ENCODE data around the gene ZNF425.
A peak's percentile ranks its signal among the peaks of the same experiment; 100 is the strongest.
"Not testable (repeated sequence)": the region's sequence is repeated elsewhere in the genome, so short reads cannot be mapped to it uniquely, and the experiment has no call there.

Gene ZNF425

DNA sequence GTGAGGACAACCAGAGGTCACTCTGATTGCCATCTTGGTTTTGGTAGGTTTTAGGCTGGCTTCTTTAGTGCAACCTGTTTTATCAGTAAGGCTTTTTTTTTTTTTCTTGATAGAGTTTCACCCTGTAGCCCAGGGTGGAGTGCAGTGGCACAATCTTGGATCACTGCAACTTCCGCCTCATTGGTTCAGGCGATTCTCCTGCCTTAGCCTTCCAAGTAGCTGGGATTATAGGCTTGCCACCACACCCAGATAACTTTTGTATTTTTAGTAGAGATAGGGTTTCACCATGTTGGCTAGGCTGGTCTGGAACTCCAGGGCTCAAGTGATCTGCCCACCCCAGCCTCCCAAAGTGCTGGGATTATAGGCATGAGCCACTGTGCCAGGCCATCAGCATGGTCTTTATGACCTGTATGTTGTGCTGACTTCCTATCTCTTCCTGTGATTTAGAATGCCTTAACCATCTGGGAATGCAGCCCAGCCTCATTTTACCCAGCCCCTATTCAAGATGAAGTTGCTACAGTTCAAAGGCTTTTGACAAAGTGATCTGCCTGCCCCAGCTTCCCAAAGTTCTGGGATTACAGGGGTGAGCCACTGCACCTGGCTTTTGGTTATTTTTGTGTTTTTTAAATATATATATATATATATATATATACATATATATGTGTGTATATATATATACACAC lies 7.0 kb upstream of the ZNF425 start:
- no peak for DNase-seq

DNA sequence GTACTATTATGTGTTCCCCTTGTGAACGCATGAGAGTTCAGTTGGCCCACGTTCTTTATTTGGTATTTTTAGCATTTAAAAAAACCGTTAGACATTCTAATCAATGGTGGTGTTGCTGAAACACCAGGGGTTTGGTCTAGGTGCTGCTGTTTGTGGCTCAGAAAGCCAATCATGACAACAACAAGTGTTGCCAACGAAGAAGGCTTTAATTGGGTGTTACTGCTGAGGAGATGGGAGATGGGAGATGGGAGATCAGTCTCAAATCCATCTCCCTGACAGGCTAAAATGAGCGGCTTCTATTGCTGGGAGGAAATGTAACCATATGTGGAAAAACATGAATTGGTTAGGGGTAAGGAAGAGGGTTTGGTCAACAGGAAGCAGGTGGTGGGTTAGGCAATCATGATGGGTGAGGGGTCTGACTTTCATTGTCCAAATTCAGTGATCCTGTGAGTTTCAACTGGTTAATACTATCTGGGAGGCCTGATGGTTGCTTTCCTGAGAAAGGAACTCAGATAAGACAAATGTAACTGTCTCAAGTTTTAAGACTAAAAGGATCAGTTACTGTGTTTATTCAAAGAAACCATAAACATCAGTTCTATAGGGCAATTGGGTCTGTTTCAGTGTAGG lies 4.6 kb upstream of the ZNF425 start:
- no peak for DNase-seq

DNA sequence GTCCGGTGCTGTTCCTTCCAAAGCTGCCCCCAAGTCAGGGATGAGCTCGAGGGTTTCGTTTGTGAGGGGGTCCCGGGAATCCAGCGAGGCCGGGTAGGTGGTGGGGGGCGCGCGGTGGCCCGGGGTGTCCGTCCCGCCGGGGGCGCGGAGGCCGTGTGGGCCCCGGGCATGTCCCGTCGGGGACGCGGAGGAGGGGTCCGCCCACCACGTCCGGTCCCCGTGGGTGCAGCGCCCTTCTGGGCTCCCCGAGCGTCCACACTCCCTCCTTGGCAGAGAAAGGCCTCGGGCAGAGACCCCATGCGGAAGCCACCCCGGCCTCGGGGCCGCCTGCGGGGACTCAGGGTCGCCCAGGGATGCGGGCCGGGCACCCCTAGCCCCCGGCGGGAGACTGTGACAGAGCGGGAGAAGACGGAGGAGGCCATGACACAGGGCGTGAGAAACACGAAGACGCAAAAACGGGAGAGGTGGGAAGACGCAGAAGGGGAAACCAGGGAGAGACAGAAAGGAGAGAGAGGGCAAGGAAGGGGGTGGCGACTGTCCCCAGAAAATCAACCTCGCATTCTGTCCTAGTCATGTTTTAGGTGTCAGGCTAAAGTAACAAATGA lies 640 bp upstream of the ZNF425 start:
- peak; percentile 53 for DNase-seq

DNA sequence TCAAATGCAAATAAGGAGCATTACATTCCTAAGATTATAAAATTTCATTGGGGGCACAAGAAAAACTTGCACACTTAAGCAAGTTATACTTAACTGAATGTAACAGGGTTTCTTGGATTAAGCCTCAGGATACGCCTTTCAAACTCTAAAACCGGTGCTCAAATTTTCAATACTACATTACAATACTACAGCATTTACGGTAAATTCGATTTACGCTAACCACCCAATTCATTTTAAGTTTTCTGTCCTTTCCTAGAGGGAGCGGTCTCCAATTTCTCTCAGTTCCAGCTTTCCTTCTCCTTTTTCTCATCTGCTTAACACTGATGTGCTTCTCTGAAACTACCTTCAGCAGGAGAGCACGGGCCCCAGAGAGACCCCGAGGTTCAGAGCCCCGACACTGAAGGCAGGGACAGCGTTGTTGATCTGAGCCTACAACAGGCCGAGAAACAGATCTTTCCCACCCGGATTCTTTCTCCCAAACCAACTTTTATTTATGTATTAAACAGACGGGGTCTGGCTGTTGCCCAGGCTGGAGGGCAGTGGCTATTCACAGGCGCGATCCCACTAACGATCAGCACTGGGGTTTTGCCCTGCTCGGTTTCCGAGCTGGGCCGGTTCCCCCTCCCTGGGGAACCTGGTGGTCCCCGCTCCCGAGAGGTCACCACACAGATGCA lies 798 bp downstream of the ZNF425 start:
- no peak for DNase-seq

DNA sequence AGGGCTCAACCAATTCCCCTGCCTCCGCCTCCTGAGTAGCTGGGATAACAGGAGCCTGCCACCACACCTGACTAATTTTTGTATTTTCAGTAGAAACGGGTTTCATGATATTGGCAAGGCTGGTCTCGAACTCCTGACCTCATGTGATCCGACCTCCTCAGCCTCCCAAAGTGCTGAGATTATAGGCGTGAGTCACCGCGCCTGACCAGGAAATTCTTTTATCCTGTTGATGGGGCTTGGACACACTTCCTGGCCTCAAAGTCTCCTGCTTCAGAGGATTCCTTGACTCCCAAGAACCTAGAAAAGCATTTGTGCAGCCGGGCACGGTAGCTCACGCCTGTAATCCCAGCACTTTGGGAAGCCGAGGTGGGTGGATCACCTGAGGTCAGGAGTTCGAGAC lies 16.2 kb downstream of the ZNF425 start:
- DNase-seq: no peak

DNA sequence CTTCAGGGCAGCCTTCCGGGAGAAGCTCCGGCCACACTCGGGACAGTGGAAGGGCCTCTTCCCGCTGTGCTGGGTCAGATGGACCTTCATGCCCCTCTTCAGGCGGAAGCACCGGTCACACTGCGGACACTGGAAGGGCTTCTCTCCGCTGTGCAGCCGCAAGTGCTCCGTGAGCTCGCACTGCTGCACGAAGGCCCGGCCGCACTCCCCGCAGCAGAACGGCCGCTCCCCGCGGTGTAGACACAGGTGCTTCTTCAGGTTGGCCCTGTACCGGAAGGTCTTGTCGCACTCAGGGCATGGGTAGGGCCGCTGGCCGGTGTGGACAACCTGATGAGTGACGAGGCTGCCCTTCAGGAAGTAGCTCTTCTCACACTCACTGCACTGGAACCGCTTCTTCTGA lies 21.4 kb downstream of the ZNF425 start:
- DNase-seq: no peak

DNA sequence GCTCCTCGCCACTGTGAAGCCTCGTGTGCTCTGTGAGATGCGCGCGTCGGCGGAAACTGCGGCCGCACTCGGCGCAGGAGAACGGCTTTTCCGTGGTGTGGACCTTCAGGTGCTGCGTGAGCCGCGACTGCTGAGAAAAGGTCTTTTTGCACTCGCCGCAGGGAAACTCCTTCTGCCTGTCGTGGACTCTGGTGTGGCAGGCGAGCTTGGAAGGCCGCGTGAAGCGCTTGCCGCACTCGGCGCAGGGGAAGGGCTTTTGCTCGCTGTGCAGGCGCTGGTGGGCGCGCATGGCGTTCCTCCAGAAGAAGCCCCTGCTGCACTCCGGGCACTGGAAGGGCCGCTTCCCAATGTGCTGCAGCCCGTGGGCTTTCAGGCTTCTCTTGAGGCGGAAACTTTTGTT lies 21.9 kb downstream of the ZNF425 start:
- no peak for DNase-seq

DNA sequence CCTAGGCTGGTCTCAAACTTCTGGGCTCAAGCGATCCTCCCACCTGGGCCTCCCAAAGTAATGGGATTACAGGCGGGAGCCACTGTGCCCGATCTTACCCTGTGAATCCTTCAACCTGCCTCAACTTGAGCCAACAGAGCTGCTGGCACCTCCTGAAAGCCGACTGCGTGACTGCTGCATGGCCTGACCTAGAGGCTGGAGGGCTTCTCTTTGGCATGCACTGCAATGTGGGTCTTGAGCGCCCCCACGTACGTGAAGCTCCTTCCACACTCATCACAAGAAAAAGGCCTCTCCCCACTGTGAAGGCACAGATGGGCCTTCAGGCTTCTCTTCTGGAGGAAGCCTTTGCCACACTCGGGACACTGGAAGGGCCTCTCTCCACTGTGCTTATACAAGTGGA lies 22.7 kb downstream of the ZNF425 start:
- DNase-seq: no peak

DNA sequence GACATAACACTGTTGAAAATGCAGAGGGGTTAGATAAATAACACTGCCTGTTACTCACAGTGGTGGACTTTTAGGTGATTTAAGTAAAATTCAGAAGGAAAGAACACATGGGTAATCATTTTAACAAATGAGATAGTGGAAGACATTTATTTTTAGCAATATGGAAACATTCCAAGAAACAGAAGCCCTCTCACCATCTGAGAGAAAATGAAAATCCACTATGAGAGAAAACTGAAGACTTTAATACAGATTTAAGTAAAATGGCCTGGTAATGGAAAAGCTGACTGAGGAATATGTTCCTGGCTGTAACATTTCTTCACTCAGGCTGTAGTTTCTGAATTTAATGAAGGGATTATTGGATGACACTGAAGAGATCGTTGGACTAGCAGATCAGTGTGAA lies 23.5 kb downstream of the ZNF425 start:
- DNase-seq: no peak

DNA sequence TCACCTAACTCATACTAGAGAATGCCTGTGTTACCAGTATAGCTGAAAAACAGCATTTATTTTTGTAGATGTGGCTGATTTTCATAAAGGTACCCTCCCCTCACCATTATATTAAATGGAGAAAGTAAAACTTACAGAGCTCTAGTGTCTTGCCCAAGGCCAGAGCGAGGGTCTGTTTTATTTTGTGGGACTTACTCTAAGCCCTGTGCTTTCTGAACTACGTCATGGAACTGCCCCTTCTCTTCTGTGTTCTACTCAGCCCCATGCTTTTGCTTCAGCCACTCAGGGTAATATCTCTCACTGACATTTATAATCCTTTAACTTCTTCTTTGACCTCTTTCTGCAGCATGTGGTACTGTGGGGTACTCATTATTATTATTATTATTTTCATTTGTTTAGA lies 25.3 kb downstream of the ZNF425 start:
- no peak for DNase-seq

DNA sequence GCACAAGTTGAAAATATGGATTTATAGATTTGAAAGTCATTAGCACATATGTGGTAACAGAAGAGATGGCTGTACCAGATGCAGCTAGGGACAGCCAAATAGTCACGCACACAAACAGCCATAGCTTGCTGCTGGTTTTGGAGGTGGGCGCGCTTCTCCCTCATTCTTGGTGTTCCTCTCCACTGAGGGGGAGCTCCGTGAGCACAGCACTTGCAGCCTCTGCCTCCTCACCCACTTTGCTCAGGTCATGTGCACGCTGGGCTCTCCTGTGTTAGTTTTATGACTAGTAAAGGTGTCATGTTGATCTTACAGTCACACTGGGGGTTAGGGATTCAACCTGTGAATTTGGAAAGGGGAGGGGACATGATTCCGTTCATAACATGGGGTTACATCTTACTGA lies 27.1 kb downstream of the ZNF425 start:
- no peak for DNase-seq

DNA sequence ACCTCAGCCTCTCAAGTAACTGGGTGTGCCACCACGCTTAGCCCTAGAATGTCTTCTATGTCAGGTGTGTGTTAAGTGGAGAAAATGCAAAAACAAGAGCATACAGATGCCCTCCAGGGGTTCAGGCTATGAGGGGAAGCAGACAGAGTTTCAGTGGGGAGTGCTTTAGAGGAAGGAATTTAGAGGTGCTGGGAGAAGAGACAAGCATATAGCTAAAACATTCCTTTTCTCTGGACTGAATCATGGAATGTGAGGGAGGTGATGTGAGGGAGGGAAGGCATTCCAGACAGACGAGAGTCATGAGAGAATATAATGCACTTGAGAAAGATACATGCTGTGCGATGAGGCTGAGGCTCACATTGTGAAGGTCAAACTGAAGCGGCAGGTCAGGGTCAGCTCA lies 29.0 kb downstream of the ZNF425 start:
- no peak for DNase-seq

DNA sequence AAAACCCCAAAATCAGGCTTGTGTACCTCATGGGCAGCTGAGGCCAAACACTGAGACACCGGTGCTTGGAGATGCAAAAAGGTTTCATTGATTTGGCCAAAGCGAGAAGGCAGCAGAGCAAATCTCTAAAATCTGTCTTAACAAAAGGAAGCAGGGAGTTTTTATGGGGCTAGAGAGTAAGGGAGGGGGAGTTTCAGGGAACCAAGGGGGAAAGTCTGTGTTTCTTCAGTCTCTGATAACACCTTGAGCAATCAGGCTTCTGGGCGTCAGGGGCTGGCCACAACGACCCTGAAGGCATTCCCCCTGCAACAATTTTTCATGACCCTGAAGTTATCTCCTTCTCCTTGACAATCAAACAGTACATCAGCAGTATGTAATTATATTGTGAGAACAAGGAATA lies 32.9 kb downstream of the ZNF425 start:
- DNase-seq: no peak

DNA sequence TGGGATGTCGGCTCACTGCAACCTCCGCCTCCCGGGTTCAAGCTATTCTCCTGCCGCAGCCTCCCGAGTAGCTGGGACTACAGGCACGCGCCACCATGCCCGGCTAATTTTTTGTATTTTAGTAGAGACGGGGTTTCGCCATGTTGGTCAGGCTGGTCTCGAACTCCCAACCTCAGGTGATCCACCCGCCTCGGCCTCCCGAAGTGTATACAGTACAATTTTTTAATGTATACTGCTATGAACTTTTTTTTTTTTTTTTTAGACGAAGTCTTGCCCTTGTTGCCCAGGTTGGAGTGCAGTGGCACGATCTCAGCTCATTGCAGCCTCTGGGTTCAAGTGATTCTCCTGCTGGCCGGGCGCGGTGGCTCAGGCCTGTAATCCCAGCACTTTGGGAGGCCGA lies 33.9 kb downstream of the ZNF425 start:
- DNase-seq: not testable (repeated sequence)

DNA sequence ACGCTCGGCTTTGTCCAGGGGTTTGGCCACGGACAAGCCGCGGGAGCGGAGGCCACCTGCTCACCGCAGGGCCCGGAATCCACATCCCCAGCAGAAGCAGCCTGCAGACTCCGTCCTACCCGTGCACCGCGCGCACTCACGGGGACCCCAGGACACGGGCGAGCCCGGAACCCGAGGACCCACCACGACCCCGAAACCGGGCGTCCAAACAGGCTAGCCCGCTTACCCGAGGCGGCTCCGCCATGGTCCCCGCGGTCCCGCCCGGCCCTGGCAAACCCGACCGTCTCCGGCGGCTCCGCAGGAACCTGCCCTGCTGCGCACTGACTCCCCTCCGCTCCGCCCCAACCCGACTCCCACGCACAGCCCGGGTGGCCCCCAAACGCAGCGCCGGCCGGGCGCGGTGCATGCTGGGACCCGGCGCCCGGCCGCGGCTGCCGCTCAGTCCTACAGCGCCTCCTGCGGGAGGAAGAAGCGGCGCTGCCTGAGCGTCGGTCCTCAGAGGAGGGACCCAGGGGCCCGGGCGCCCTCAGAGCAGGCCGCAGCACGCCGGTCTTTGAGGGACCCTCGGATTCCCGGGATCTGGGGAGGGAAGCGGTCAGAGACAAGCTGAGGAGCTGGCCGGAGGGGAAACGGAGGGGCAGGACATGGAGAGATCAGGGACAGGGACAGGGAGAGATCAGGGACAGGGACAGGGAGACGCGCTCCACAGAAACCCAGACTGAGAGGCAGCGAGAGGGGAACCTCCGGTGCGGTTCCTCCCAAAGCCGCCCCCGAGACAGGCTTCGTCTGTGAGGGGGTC lies 35.5 kb downstream of the ZNF425 start, which contains the start of gene ZNF786:
TSS of gene ZNF786 (minus strand) at position 322 of the 799 bp plus-strand sequence. CDS start at position 244, 78 bp downstream.
- peak; percentile 87 for DNase-seq

DNA sequence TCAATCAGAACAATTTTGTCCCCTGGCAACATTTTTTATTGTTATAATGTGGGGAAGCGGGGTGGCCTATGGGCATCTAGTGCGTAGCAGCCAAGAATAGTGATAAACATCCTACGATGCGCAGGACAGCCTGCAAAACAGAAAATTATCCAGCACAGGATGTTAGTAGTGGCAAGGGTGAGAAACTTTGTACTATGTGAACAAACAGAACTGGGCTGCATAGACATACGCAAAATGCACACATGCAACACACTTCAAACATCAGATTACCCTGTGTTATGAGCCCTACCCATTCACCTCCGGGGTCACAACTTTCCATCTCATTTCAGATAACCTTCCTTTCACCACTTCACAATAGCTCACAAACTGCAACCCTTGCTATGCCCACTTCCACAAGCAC lies 38.7 kb downstream of the ZNF425 start:
- DNase-seq: no peak

DNA sequence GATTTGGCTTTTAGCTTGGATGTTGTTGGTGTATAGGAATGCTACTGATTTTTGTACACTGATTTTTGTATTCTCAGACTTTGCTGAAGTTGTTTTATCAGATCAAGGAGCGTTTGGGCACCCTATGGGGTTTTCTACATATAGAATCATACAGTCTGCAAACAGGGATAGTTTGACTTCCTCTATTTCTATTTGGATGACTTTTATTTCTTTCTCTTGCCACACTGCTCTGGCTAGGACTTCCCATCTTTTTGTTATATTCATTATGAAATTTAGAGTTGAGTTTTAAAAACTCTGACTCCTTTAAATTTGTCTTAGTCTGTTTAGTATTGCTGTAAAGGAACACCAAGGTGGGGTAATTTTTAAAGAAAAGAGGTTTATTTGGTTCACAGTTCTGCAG lies 40.3 kb downstream of the ZNF425 start:
- no peak for DNase-seq

DNA sequence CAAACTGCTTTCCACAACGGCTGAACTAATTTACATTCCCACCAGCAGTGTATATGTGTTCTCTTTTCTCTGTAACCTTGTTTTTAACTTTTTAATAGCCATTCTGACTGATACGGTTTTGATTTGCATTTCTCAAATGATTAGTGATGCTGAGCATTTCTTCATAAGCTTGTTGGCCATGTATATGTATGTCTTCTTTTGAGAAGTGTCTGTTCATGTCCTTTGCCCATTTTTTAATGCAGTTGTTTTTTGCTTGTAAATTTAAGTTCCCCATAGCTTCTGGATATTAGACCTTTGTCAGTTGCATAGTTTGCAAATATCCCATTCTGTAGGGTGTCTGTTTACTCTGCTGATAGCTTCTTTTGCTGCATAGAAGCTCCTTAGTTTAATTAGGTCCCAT lies 41.7 kb downstream of the ZNF425 start:
- DNase-seq: no peak

DNA sequence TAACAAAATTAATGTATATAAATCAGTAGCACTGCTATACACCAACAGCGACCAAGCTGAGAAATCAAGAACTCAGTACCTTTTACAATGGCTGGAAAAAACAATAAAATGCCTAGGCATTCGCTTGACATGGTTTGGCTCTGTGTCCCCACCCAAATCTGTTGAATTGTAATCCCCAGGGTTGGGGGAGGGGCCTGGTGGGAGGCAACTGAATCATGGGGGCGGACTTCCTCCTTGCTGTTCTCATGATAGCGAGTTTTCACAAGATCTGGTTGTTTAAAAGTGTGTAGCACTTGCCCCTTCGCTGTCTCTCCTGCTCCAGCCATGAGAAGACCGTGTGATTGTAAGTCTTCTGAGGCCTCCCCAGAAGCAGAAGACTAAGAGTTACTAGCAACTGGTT lies 44.2 kb downstream of the ZNF425 start:
- DNase-seq: no peak

DNA sequence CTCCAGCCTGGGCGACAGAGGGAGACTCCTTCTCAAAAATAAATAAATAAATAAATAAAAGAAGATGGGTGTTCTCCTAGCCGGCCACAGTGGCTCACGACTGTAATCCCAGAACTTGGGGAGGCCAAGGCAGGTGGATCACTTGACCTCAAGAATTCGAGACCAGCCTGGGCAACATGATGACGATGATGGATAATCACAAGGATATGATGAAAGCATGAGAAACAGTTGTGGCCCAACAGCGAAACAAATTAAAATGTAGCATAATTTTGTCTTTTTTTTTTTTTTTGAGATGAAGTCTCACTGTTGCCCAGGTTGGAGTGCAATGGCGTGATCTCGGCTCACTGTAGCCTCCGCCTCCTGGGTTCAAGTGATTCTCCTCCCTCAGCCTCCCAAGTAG lies 48.5 kb downstream of the ZNF425 start:
- DNase-seq: no peak

DNA sequence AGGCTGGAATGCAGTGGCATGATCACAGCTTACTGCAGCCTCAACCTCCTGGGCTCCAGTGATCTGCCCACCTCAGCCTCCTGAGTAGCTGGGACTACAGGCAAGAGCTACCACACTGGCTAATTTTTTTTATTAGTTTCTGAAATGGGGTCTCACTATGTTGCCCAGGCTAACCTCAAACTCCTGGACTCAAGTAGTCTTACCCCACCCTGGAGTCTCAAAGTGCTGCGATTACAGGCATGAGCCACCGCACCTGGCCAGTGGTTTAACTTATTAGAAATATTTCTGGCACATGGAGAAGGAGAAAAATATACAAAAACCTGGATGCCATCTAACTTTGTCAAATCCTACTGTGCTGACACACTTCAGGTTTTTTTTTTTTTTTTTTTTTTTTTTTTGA lies 50.8 kb downstream of the ZNF425 start:
- no peak for DNase-seq

DNA sequence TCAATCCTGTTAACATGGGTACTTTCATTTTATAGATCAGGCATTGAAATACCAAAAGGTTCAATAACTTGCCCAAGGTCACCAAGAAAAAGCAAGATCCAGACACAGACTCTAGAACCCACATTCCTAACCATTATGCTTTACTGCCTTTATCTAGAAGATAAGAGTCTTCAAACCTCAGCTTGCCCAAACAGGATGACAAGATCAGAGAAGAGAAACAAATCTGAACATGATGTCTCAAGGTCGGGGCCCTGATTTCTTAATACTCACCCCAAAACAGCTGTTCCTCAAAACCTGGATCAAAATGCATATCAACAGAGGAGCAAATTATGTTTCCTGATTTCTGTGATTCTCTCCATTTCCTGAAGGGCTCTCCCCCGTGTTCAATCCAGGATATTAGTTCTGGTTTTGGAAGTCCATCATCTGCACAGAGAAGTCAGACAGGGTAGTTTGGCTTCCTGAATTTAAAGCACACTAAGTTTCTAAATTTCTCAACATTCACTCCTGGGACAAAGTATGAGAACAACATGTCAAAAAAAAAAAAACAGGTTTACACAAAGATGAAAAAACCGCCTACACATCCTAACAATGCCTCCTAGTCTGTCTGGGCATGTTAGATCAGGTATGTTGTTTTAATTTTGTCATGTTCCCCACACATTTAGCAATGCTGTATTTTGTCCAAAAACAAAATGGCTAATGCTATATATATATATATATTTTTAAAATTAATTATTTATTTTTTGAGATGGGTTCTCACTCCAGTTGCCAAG lies 51.8 kb downstream of the ZNF425 start:
- no peak for DNase-seq
